HL-60 (cell line): ENCODE measurements around the gene ANKRD26.

Source experiments
- CTCF ChIP-seq: IDR thresholded peaks from one replicate; pipeline ENCODE4 v1.5.1; 2011; ENCODE audit warnings: low read length, control low read depth, inconsistent platforms; ENCODE audit not compliant: insufficient read depth
- GABPA ChIP-seq: IDR thresholded peaks from 2 replicates; pipeline ENCODE4 v1.6.1; 2012; ENCODE audit warnings: low read depth
- POLR2AphosphoS5 ChIP-seq: IDR thresholded peaks from 2 replicates; pipeline ENCODE4 v1.6.1; 2012; ENCODE audit warnings: low read depth
- SPI1 ChIP-seq: IDR thresholded peaks from 2 replicates; pipeline ENCODE4 v1.6.1; 2012; ENCODE audit warnings: low read depth, mild to moderate bottlenecking, borderline replicate concordance
- TF ChIP-seq, protein P1 (sequence below): IDR thresholded peaks from 2 replicates; pipeline ENCODE4 v1.6.1; 2012; ENCODE audit warnings: low read depth; ENCODE audit not compliant: insufficient replicate concordance

DNA sequence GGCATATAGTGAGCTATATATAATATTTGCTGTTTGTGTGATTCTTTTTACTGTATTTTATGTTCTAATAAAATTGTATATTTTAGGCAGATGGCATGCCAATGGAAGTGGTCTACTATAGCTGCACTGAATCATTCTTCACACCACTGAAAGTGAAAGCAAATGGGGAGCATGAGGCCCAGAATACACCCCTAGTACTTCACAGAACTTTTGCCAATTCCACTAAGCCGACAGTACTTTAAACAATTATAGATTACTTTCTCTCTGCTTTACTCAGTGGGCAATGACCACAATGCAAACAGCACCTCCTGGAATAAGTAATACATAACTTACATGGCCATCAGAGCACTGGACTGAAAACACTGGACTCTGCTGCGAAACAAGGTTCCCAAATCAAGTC is 70.2 kb downstream of the ANKRD26 start:
- TF ChIP-seq CTCF (no peak), GABPA (no peak), POLR2AphosphoS5 (no peak), SPI1 (no peak)
- TF ChIP-seq, protein P1, sequence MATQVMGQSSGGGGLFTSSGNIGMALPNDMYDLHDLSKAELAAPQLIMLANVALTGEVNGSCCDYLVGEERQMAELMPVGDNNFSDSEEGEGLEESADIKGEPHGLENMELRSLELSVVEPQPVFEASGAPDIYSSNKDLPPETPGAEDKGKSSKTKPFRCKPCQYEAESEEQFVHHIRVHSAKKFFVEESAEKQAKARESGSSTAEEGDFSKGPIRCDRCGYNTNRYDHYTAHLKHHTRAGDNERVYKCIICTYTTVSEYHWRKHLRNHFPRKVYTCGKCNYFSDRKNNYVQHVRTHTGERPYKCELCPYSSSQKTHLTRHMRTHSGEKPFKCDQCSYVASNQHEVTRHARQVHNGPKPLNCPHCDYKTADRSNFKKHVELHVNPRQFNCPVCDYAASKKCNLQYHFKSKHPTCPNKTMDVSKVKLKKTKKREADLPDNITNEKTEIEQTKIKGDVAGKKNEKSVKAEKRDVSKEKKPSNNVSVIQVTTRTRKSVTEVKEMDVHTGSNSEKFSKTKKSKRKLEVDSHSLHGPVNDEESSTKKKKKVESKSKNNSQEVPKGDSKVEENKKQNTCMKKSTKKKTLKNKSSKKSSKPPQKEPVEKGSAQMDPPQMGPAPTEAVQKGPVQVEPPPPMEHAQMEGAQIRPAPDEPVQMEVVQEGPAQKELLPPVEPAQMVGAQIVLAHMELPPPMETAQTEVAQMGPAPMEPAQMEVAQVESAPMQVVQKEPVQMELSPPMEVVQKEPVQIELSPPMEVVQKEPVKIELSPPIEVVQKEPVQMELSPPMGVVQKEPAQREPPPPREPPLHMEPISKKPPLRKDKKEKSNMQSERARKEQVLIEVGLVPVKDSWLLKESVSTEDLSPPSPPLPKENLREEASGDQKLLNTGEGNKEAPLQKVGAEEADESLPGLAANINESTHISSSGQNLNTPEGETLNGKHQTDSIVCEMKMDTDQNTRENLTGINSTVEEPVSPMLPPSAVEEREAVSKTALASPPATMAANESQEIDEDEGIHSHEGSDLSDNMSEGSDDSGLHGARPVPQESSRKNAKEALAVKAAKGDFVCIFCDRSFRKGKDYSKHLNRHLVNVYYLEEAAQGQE = no peak
